Fibroblast of lung (primary cell): ENCODE results near the gene XK. TPM values are rescaled to one million over a fixed set of nuclear protein-coding genes. Genes with fewer than 3 reads are reported as not detected.

ENCODE experiments used
- DNase-seq, 2 donors: peaks; one replicate each; pipeline versions ENCODE4 v3.0.0 to v3.0.0-alpha.2; 2010; ENCODE audit warnings: low read depth in 2 of 2
- H2AFZ ChIP-seq: 2 replicates; pipeline ENCODE4 v1.5.1; 2012; ENCODE audit warnings: low read length, control low read depth, inconsistent platforms
- H3K27ac ChIP-seq: 2 replicates; pipeline ENCODE4 v1.5.1; 2011; ENCODE audit warnings: low read length, control low read depth; ENCODE audit not compliant: insufficient read depth
- H3K27me3 ChIP-seq: 2 replicates; pipeline ENCODE4 v1.5.1; 2011; ENCODE audit warnings: mild to moderate bottlenecking, low read length; ENCODE audit not compliant: control insufficient read depth, insufficient read depth
- H3K36me3 ChIP-seq: 2 replicates; pipeline ENCODE4 v1.5.1; 2011; ENCODE audit warnings: low read length; ENCODE audit not compliant: control insufficient read depth, insufficient read depth
- H3K4me1 ChIP-seq: 2 replicates; pipeline ENCODE4 v1.5.1; 2011; ENCODE audit warnings: low read length; ENCODE audit not compliant: control insufficient read depth, insufficient read depth; ENCODE audit errors: extremely low read depth
- H3K4me2 ChIP-seq: 2 replicates; pipeline ENCODE4 v1.5.1; 2011; ENCODE audit warnings: low read length, control low read depth; ENCODE audit not compliant: insufficient read depth; ENCODE audit errors: extremely low read depth
- H3K4me3 ChIP-seq, 4 experiments: fragments of 200-600 bp in 1 of 4; sonication (generic) in 1 of 4; replicated peaks in 1 of 4; 2 replicates each; pipeline ENCODE4 v1.5.1; 2011 to 2016; ENCODE audit warnings: low read length in 4 of 4, low read depth in 3 of 4, mild to moderate bottlenecking in 3 of 4, control low read depth in 2 of 4, inconsistent platforms in 1 of 4, mixed read lengths in 1 of 4; ENCODE audit not compliant: insufficient read depth in 1 of 4; ENCODE audit errors: control extremely low read depth in 1 of 4
- H3K79me2 ChIP-seq: 2 replicates; pipeline ENCODE4 v1.5.1; 2012; ENCODE audit warnings: mild to moderate bottlenecking, low read length, inconsistent platforms; ENCODE audit not compliant: control insufficient read depth, insufficient read depth
- H3K9ac ChIP-seq: 2 replicates; pipeline ENCODE4 v1.5.1; 2011; ENCODE audit warnings: mild to moderate bottlenecking, low read length, control low read depth; ENCODE audit not compliant: insufficient read depth
- H3K9me3 ChIP-seq: 2 replicates; pipeline ENCODE4 v1.5.1; 2012; ENCODE audit warnings: low read depth, low read length; ENCODE audit not compliant: control insufficient read depth, insufficient read depth
- H4K20me1 ChIP-seq: 2 replicates; pipeline ENCODE4 v1.5.1; 2011; ENCODE audit warnings: low read length; ENCODE audit not compliant: control insufficient read depth, insufficient read depth; ENCODE audit errors: extremely low read depth
- CTCF ChIP-seq, 2 donors: IDR thresholded peaks in 1 of 2; conservative IDR thresholded peaks in 1 of 2; 1 replicate in 1 of 2; 2 replicates in 1 of 2; pipeline ENCODE4 v1.5.1; 2011 to 2012; ENCODE audit warnings: low read length in 2 of 2, control low read depth in 1 of 2, inconsistent platforms in 1 of 2, low read depth in 1 of 2, mild to moderate bottlenecking in 1 of 2
- EZH2 ChIP-seq: IDR thresholded peaks from 2 replicates; pipeline ENCODE4 v1.5.1; 2012; ENCODE audit warnings: low read length, control low read depth, mild to moderate bottlenecking; ENCODE audit errors: missing control alignments
- polyA plus RNA-seq, 2 donors: library from polyadenylated mRNA; depleted of rRNA in 1 of 2; stranded (reverse) in 1 of 2; unstranded in 1 of 2; fragments of >200 nt; gene quantifications; 2 replicates each; pipeline ENCODE4 v1.2.1, GENCODE V29; 2011 to 2012; ENCODE audit warnings: missing spikeins in 1 of 2
- total RNA-seq: library from RNA; depleted of rRNA; stranded (reverse); fragments of >200 nt; gene quantifications from 2 replicates; pipeline ENCODE4 v1.2.1, GENCODE V29; 2014

Gene XK
- total and polyA plus RNA-seq, 2 donors (not counting 1 experiment from before 2014, with no cell fraction given) = 0.03 to 0.17 TPM

- Histone ChIP-seq H4K20me1 (no peaks in the 10 kb centered on the region), H3K4me2 (no peak overlapping the region), H3K9ac (no peak overlapping the region), H3K4me3 (no peak overlapping the region), H3K79me2 (no peaks in the 10 kb centered on the region), H3K4me1 (no peaks in the 10 kb centered on the region), H3K9me3 (no peaks in the 10 kb centered on the region), H3K36me3 (no peaks in the 10 kb centered on the region), H2AFZ (no peak overlapping the region), H3K27ac (no peak overlapping the region), H3K27me3 (no peaks in the 10 kb centered on the region)
- no peak for DNase-seq
- TF ChIP-seq CTCF (conservative IDR thresholded peaks at IDR 0.05 in 1 of 2, IDR thresholded peaks at IDR 0.05 in 1 of 2; ENCODE audit: low read depth in 1 of 2, low read length in 2 of 2) (no peak), EZH2 (no peak)
These were observed 33.6 kb upstream of the XK start for GRCh38 chrX:37651921-37652452.

DNA sequence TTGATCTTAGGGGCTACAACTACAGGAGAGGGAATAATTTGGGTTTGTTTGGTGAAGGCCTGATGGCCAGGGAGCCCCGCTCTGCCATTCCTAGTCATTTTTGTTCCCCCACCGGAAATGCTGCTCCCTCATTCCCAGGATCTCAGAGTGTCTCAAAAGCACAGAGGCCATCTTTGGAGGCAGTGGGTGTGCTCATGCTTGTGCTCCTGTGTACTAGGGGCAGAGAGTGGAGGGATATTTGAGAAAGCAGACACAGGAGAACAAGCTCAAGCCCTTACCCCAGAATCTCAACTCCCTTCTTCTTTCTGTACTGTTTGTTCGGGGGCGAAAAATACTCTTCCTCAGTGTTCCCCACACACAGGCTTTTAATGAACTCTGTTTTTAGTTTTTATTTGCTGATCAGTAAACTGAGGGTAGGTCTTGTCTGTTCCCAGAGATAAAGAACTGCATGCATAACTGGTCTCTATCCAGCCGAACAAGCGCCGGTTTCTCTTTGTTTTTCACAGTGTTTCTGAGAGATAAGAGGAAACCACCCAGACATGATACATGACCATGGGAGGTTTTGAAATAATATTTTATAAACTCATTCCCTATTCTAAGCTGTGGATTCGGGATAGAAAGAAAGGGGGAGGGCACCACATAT lies 32.9 kb upstream of the XK start:
- no peak for DNase-seq
- TF ChIP-seq EZH2 (no peak), CTCF (conservative IDR thresholded peaks at IDR 0.05 in 1 of 2, IDR thresholded peaks at IDR 0.05 in 1 of 2; ENCODE audit: low read depth in 1 of 2, low read length in 2 of 2) (no peak)

DNA sequence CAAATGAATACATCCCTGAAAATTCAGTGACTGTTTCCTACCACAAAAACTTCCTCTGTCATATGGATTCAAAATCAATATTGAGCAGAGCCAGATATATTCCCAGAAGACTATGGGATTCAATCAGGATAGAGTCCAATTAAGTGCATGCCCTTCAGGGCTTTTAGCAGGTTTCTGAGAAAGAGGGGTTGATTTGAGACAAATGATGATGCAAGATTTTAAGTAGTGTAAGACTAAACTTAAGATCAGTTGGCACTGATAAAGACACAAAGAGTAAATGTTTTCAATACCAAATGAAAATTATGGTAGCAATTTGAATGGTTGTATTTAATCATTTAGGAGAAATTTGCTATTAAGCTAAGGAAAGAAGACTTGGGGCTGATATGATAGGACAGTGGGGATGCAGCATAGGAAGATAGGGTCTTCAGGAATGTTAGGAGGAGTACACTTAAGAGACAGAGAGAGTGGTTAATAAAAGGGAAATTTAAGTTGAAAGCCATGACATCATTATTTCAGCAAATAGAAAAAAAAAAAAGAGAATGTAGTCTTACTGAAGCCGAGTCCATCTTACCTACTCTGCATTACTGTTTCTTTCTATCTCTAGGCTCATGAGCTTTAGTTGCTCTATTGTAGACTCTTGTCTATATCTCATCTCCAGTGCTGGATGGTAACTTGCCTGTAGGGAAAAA lies 32.0 kb upstream of the XK start:
- H3K27me3 ChIP-seq = no peaks in the 10 kb centered on the region
- no peak overlapping the region for H3K9ac ChIP-seq
- H3K79me2 ChIP-seq = no peaks in the 10 kb centered on the region
- no peak overlapping the region for H3K4me3 ChIP-seq
- no peak overlapping the region for H2AFZ ChIP-seq
- H3K27ac ChIP-seq = no peak overlapping the region
- H3K36me3 ChIP-seq = no peaks in the 10 kb centered on the region
- H3K4me1 ChIP-seq = no peaks in the 10 kb centered on the region
- no peak overlapping the region for H3K4me2 ChIP-seq
- H3K9me3 ChIP-seq = no peaks in the 10 kb centered on the region
- no peaks in the 10 kb centered on the region for H4K20me1 ChIP-seq
- no peak for TF ChIP-seq CTCF (conservative IDR thresholded peaks at IDR 0.05 in 1 of 2, IDR thresholded peaks at IDR 0.05 in 1 of 2; ENCODE audit: low read depth in 1 of 2, low read length in 2 of 2)
- TF ChIP-seq EZH2 = no peak
- no peak for DNase-seq

More for the DNA sequence above, 32.9 kb upstream of the XK start:
- no peaks in the 10 kb centered on the region for H3K36me3 ChIP-seq
- H2AFZ ChIP-seq = no peak overlapping the region
- H3K4me1 ChIP-seq = no peaks in the 10 kb centered on the region
- H4K20me1 ChIP-seq = no peaks in the 10 kb centered on the region
- H3K4me3 ChIP-seq = no peak overlapping the region
- H3K27ac ChIP-seq = no peak overlapping the region
- H3K4me2 ChIP-seq = no peak overlapping the region
- H3K9me3 ChIP-seq = no peaks in the 10 kb centered on the region
- no peak overlapping the region for H3K9ac ChIP-seq
- no peaks in the 10 kb centered on the region for H3K79me2 ChIP-seq
- no peaks in the 10 kb centered on the region for H3K27me3 ChIP-seq
